T-cell (primary cell): ENCODE measurements around the gene DMAP1. TPM values are rescaled to one million over a fixed set of nuclear protein-coding genes. Genes with fewer than 3 reads are reported as not detected.

Experiments used
- ATAC-seq, 4 experiments: fragments of 200-7000 bp in 3 of 4; fragments of 150-1000 bp in 1 of 4; cut with Tn5 transposase; replicated peaks in 1 of 4; 1 replicate in 3 of 4; 2 replicates in 1 of 4; pipeline ENCODE4 v1.10.0; 2021; ENCODE audit warnings: moderate library complexity in 3 of 4, mild to moderate bottlenecking in 2 of 4, moderate number of reproducible peaks in 1 of 4
- CTCF ChIA-PET, 2 donors: fragments of 300-600 bp; sonication (Branson Sonifier 250); formaldehyde crosslinking; loops; one replicate each; lab custom pipeline; 2022; ENCODE audit warnings: antibody characterized with exemption in 2 of 2; lab: Charles Lee
- POLR2A ChIA-PET, 2 donors: fragments of 300-600 bp; sonication (Branson Sonifier 250); formaldehyde crosslinking; loops; one replicate each; lab custom pipeline; 2022; ENCODE audit warnings: antibody characterized with exemption in 2 of 2; lab: Charles Lee
- DNase-seq, 35 experiments: peaks; one replicate each; pipeline versions ENCODE4 v3.0.0 to v3.0.0-alpha.2; 2013 to 2023
- H3K27ac ChIP-seq: one replicate; pipeline ENCODE4 v1.5.1; 2013; ENCODE audit warnings: low read length
- H3K27me3 ChIP-seq, 2 experiments: replicated peaks in 1 of 2; 1 replicate in 1 of 2; 2 replicates in 1 of 2; pipeline versions ENCODE4 v1.6.1 to v1.7.0; 2013; ENCODE audit warnings: low read length in 1 of 2, mixed read lengths in 1 of 2; ENCODE audit not compliant: control insufficient read depth in 2 of 2, insufficient read depth in 2 of 2; ENCODE audit errors: extremely low read depth in 1 of 2
- H3K36me3 ChIP-seq, 2 donors: 1 replicate in 1 of 2; 2 replicates in 1 of 2; pipeline versions ENCODE4 v1.6.1 to v1.7.0; 2013; ENCODE audit warnings: low read length in 1 of 2; ENCODE audit not compliant: control insufficient read depth in 2 of 2, insufficient read depth in 1 of 2; ENCODE audit errors: extremely low read depth in 1 of 2
- H3K4me1 ChIP-seq, 2 experiments: 1 replicate in 1 of 2; 2 replicates in 1 of 2; pipeline versions ENCODE4 v1.6.1 to v1.7.0; 2013; ENCODE audit warnings: low read length in 2 of 2, mixed read lengths in 1 of 2; ENCODE audit not compliant: insufficient read depth in 2 of 2, control insufficient read depth in 1 of 2; ENCODE audit errors: extremely low read depth in 1 of 2
- H3K4me3 ChIP-seq, 2 donors: 1 replicate in 1 of 2; 2 replicates in 1 of 2; pipeline versions ENCODE4 v1.5.1 to v1.7.0; 2013; ENCODE audit warnings: mild to moderate bottlenecking in 2 of 2, low read length in 1 of 2, moderate library complexity in 1 of 2; ENCODE audit not compliant: control insufficient read depth in 1 of 2; ENCODE audit errors: extremely low read depth in 1 of 2
- H3K9me3 ChIP-seq: 2 replicates; pipeline ENCODE4 v1.7.0; 2013
- H3K27ac Mint-ChIP-seq, 2 donors: one replicate each; pipeline ENCODE4 v1.8.0; 2020 to 2021; ENCODE audit warnings: mild to moderate bottlenecking in 2 of 2, mixed read lengths in 2 of 2
- H3K27me3 Mint-ChIP-seq, 2 donors: one replicate each; pipeline ENCODE4 v1.8.0; 2021 to 2022; ENCODE audit warnings: mixed read lengths in 2 of 2
- H3K36me3 Mint-ChIP-seq: one replicate; pipeline ENCODE4 v1.8.0; 2021; ENCODE audit warnings: mixed read lengths
- H3K4me1 Mint-ChIP-seq, 3 donors: one replicate each; pipeline ENCODE4 v1.8.0; 2020 to 2022; ENCODE audit warnings: mixed read lengths in 3 of 3, mild to moderate bottlenecking in 1 of 3
- H3K4me3 Mint-ChIP-seq, 3 donors: one replicate each; pipeline ENCODE4 v1.8.0; 2020 to 2022; ENCODE audit warnings: mild to moderate bottlenecking in 3 of 3, mixed read lengths in 3 of 3, moderate library complexity in 3 of 3
- H3K9me3 Mint-ChIP-seq, 3 donors: one replicate each; pipeline ENCODE4 v1.8.0; 2020 to 2022; ENCODE audit warnings: mixed read lengths in 3 of 3
- WGBS: methylation state at CpG from one replicate; pipeline ENCODE4 v1.1.5; 2013; ENCODE audit warnings: missing lambda C conversion rate; ENCODE audit not compliant: insufficient coverage; 5-methylcytosine and 5-hydroxymethylcytosine counted together
- total RNA-seq, 35 experiments: library from RNA in 6 of 35; stranded (reverse) in 6 of 35; fragments of 120-200 nt in 1 of 35; gene quantifications; one replicate each; pipeline versions ENCODE4 v1.2.1 to v1.2.4 and lab custom pipeline; 2013 to 2026

The DMAP1 gene
- total RNA-seq, 5 donors from 2014 or later (not counting 1 experiment from before 2014, with no cell fraction given) = 60.3 to 79.9 (median 75.3) TPM

DNA sequence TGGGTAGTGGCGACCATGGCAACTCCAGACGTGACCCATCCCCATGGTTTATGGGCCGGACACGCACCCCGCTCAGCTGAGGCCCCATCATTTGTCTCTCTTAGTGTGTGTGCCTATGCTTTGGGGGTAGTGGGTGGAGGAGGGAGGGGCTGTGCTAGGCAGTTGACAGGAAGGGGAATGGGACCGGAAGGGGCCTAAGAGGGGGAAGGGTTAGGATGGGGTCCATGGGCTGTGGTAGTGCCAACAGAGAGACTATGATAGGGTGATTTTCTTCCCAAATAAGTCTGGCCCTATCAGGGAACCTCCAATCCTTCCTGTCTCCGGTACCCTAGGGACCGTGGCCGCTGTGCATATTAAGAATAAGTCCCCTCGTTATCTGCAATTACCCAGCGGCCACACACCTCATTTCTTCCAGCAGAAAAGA lies 9.9 kb downstream of the DMAP1 start:
- WGBS = 60% methylated on average over 7 of the region's 11 CpGs
- H3K27ac Mint-ChIP-seq = peak overlapping the region; percentile 21 to 54
- H3K27ac ChIP-seq = no peak overlapping the region

DNA sequence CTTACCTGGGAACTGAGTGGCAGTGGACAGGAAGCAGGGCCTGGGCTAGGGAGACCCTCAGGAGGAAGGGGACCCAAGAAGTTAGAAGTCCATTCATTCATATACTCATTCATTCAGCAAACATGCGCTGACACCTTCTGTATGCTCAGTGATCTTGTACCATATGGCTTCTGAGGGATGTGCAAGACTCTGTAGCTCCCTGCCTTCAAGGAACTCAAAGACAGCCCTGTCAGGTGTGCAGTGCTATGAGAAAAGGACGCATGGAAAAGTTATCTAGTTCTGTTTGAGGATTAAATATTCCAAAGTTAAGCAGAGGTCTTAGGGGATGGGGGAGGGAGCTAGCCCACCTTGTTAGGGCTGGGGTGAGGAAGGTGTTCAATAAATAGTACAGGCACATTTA lies 12.5 kb downstream of the DMAP1 start:
- ChIA-PET CTCF (no interaction called here), POLR2A (no interaction called here)
- ATAC-seq = no peak
- no peak overlapping the region for H3K27ac Mint-ChIP-seq
- 100% methylated on average over 1 of the region's 2 CpGs for WGBS
- H3K4me1 Mint-ChIP-seq = peaks cover 15 to 16% (median 15%) of the 10 kb centered on the region in 3 donors
- no peak overlapping the region for H3K4me3 Mint-ChIP-seq
- Histone ChIP-seq H3K9me3 (no peaks in the 10 kb centered on the region), H3K36me3 (peaks cover 10 to 14% of the 10 kb centered on the region in 2 donors), H3K4me1 (peaks cover 0 to 9% of the 10 kb centered on the region in 2 experiments), H3K4me3 (no peak overlapping the region), H3K27ac (no peak overlapping the region), H3K27me3 (no peaks in the 10 kb centered on the region)
- H3K36me3 Mint-ChIP-seq = peaks cover 18% of the 10 kb centered on the region
- peaks cover 0 to 3% (median 0%) of the 10 kb centered on the region in 3 donors for H3K9me3 Mint-ChIP-seq
- DNase-seq = no peak
- no peaks in the 10 kb centered on the region for H3K27me3 Mint-ChIP-seq

More for the DNA sequence above, 9.9 kb downstream of the DMAP1 start:
- no peak for ATAC-seq
- CTCF ChIA-PET = no interaction called here
- no peak for DNase-seq
- Histone ChIP-seq H3K36me3 (peaks cover 4 to 39% of the 10 kb centered on the region in 2 donors), H3K9me3 (no peaks in the 10 kb centered on the region), H3K4me3 (no peak overlapping the region), H3K4me1 (peaks cover 0 to 9% of the 10 kb centered on the region in 2 experiments), H3K27me3 (no peaks in the 10 kb centered on the region)
- Mint-ChIP-seq H3K36me3 (peaks cover 23% of the 10 kb centered on the region), H3K4me1 (peaks cover 15 to 16% (median 15%) of the 10 kb centered on the region in 3 donors), H3K9me3 (peaks cover 0 to 3% (median 0%) of the 10 kb centered on the region in 3 donors), H3K4me3 (no peak overlapping the region), H3K27me3 (no peaks in the 10 kb centered on the region)
- POLR2A ChIA-PET = no interaction called here

DNA sequence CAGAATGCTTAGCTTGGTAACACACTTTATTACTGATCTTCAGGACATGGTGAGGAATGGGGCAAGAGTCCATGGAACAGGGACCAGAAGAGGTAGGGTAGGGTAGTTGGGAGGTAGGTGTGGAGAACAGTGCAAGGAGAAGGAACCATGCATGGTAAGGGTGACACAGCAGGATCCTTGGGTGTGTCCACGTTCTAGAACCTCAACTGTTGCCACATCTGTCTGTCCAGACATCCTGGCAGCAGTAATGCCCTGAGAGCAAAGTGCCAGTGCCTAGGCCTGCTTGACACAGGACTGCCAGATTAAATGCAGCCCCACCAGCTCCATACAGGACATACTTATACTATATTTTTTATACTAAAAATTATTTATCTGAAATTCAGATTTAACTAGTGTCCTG lies 13.9 kb downstream of the DMAP1 start:
- DNase-seq (no peak), ATAC-seq (no peak)
- H3K27ac ChIP-seq = no peak overlapping the region
- no peaks in the 10 kb centered on the region for H3K27me3 ChIP-seq
- H3K4me3 ChIP-seq = no peak overlapping the region
- peaks cover 0 to 9% of the 10 kb centered on the region in 2 experiments for H3K4me1 ChIP-seq
- POLR2A ChIA-PET = no interaction called here
- H3K36me3 ChIP-seq = peaks cover 0 to 10% of the 10 kb centered on the region in 2 donors
- 100% methylated on average over 1 of the region's 1 CpG for WGBS
- H3K9me3 ChIP-seq = no peaks in the 10 kb centered on the region
- Mint-ChIP-seq H3K36me3 (peaks cover 21% of the 10 kb centered on the region), H3K27ac (peak overlapping the region in 1 of 2 donors; percentile 59), H3K4me3 (no peak overlapping the region), H3K4me1 (peaks cover 15 to 16% (median 15%) of the 10 kb centered on the region in 3 donors), H3K27me3 (no peaks in the 10 kb centered on the region), H3K9me3 (peaks cover 0 to 3% (median 0%) of the 10 kb centered on the region in 3 donors)
- CTCF ChIA-PET = interaction anchor here (0.6 to 1.3 kb wide), 2 partner anchors 9 to 16 kb away, joined by 3 to 4 read pairs; no protein-coding TSS in a partner anchor

DNA sequence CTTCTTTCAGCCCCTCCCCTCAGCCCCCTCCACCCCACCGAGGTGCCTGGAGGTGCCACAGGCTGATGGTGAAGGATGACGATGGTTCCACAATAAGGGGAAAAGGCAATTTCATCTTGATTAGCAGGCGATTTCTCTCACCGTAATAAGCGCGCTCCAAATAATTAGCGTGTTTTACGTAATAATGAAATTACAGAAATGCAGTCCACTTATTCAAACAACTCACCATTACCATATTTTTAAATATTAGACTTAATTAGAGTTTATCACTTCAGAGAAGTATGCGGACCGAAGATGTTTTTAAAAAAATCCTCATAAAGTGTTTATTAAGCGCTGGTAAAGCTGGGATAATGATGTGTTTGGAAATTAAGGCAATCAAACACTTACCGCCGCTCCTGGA lies 14.9 kb downstream of the DMAP1 start:
- Mint-ChIP-seq H3K27me3 (no peaks in the 10 kb centered on the region), H3K36me3 (peaks cover 31% of the 10 kb centered on the region), H3K9me3 (peaks cover 0 to 3% (median 0%) of the 10 kb centered on the region in 3 donors), H3K4me1 (peaks cover 8 to 10% (median 9%) of the 10 kb centered on the region in 3 donors), H3K27ac (no peak overlapping the region), H3K4me3 (no peak overlapping the region)
- Histone ChIP-seq H3K36me3 (peaks cover 0 to 10% of the 10 kb centered on the region in 2 donors), H3K9me3 (no peaks in the 10 kb centered on the region), H3K27me3 (no peaks in the 10 kb centered on the region), H3K27ac (no peak overlapping the region), H3K4me1 (peaks cover 0 to 4% of the 10 kb centered on the region in 2 experiments), H3K4me3 (no peak overlapping the region)
- ChIA-PET CTCF (interaction anchor here in 1 of 2 donors (0.7 kb wide), 1 partner anchor 11 kb away, joined by 3 read pairs; no protein-coding TSS in a partner anchor), POLR2A (no interaction called here)
- DNase-seq = no peak
- WGBS = no CpG with 5 or more reads among the region's 13 CpGs
- no peak for ATAC-seq

DNA sequence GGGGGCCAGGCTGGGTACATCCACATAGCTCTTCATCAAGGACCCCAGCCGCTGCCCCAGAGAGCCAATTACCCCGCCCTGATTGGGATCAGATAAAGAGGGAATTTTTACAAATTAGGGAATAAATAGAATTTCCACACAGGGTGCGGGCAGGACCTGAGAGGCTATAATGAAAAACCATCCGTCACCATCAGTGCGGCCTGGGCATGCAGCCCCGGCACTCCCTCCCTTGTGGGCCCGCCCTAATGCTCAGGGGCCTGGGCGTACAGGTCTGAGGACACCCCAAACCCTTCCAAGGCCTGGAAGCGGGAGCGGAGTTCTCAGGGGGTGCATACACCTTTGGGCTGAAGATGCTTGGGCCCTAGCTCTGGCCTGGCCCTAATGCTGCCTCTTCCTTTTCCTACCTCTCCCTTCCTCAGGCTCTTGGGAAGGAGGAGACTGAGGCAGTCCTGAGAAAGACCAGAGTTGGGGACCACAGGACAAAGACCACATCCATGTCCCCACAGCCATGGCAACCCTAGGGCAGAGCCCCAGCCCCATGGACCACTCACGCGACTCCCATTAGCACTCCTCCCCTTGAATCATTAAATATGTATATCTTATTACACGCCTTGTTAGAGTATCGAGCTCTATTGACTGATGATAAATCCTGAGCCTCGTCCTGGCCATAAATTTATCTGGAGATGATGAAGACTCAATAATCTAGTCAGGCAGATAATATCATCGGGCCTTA lies 16.3 kb downstream of the DMAP1 start:
- DNase-seq = no peak
- Mint-ChIP-seq H3K27ac (no peak overlapping the region), H3K4me3 (no peak overlapping the region), H3K36me3 (peaks cover 36% of the 10 kb centered on the region), H3K27me3 (no peaks in the 10 kb centered on the region), H3K4me1 (no peaks in the 10 kb centered on the region), H3K9me3 (peaks cover 0 to 3% (median 0%) of the 10 kb centered on the region in 3 donors)
- no peaks in the 10 kb centered on the region for H3K9me3 ChIP-seq
- H3K27me3 ChIP-seq = no peaks in the 10 kb centered on the region
- no peak for ATAC-seq
- H3K36me3 ChIP-seq = peaks cover 0 to 10% of the 10 kb centered on the region in 2 donors
- ChIA-PET CTCF (no interaction called here), POLR2A (no interaction called here)
- H3K4me3 ChIP-seq = no peak overlapping the region
- 99% methylated on average over 7 of the region's 16 CpGs for WGBS
- no peak overlapping the region for H3K27ac ChIP-seq
- H3K4me1 ChIP-seq = no peaks in the 10 kb centered on the region

DNA sequence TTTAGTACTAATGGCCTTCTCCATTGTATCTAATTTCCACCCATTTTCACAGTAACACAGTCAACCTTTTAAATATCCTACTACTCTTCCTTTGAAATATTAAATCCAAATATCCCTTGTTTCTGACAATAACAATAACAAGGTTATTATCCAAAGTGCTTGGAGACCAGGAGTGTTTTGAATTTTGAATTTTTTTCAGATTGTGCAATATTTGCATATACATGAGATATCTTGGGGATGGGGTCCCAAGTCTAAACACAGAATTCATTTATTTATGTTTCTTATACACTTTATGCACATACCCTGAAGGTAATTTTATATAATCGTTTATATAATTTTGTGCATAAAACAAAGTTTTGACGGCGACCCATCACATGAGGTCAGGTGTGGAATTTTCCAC lies 17.5 kb downstream of the DMAP1 start:
- ChIA-PET CTCF (no interaction called here), POLR2A (no interaction called here)
- Mint-ChIP-seq H3K27ac (no peak overlapping the region), H3K4me3 (no peak overlapping the region), H3K36me3 (peaks cover 40% of the 10 kb centered on the region), H3K27me3 (no peaks in the 10 kb centered on the region), H3K9me3 (peaks cover 0 to 3% (median 0%) of the 10 kb centered on the region in 3 donors), H3K4me1 (no peaks in the 10 kb centered on the region)
- Histone ChIP-seq H3K4me1 (no peaks in the 10 kb centered on the region), H3K36me3 (peaks cover 0 to 10% of the 10 kb centered on the region in 2 donors), H3K27me3 (no peaks in the 10 kb centered on the region), H3K4me3 (no peak overlapping the region), H3K9me3 (no peaks in the 10 kb centered on the region), H3K27ac (no peak overlapping the region)
- ATAC-seq (no peak), DNase-seq (no peak)
- no CpG with 5 or more reads among the region's 3 CpGs for WGBS
